Measurements from ENCODE around the gene RAB40AL. TPM values are rescaled to one million over a fixed set of nuclear protein-coding genes. Genes with fewer than 3 reads are reported as not detected.

RAB40AL gene
- total RNA-seq, 1 donor from 2014 or later, result 2.3 TPM

DNA sequence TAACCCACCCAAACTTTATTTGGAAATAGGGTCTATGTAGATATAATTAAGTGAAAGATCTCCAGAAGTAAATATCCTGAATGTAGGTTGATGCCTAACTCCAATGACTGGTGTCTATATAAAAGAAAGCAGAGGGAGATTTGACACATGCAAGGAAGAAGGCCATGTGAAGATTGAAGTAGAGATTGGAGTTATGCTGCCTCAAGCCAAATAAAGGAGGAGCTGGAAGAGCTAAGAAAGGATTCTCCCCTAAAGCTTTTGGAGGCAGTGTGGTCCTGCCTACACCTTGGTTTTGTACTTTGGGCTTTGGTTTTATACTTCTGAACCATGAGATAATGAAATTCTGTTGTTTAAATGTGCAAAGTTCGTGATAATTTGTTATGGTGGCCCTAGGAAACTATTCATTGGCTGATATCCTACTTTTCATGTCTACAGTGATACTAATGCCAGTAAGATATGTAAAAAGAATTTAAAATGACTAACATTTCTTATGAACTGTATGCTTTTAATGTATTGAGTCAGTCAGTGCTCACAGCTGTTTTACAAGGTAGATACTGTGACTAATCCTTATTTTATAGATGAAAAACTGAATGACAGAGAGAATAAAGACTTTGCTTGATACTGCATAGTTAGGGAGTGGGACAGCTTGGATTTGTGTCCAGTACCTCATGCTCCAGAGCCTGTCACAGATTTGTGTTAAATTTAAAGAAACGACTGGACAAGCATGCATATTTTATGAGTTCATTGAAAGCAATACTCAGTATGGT, 5.9 kb upstream of the RAB40AL start:
- Mint-ChIP-seq H3K27me3 (ENCODE audit: low read depth) (no peaks in the 10 kb centered on the region), H3K27ac (no peak overlapping the region), H3K4me3 (no peak overlapping the region), H3K36me3 (no peaks in the 10 kb centered on the region), H3K4me1 (no peaks in the 10 kb centered on the region), H3K9me3 (peaks cover 34% of the 10 kb centered on the region)
- DNase-seq (ENCODE audit: low spot score in 2 of 2, unreplicated experiment in 2 of 2), result no peak
- TF ChIP-seq, protein P1, sequence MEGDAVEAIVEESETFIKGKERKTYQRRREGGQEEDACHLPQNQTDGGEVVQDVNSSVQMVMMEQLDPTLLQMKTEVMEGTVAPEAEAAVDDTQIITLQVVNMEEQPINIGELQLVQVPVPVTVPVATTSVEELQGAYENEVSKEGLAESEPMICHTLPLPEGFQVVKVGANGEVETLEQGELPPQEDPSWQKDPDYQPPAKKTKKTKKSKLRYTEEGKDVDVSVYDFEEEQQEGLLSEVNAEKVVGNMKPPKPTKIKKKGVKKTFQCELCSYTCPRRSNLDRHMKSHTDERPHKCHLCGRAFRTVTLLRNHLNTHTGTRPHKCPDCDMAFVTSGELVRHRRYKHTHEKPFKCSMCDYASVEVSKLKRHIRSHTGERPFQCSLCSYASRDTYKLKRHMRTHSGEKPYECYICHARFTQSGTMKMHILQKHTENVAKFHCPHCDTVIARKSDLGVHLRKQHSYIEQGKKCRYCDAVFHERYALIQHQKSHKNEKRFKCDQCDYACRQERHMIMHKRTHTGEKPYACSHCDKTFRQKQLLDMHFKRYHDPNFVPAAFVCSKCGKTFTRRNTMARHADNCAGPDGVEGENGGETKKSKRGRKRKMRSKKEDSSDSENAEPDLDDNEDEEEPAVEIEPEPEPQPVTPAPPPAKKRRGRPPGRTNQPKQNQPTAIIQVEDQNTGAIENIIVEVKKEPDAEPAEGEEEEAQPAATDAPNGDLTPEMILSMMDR (IDR thresholded peaks at IDR 0.05; ENCODE audit: unreplicated experiment), result no peak

GRCh38 chrX:102934624-102935023, 2.4 kb upstream of the RAB40AL start:
- Mint-ChIP-seq H3K36me3 (no peaks in the 10 kb centered on the region), H3K9me3 (peaks cover 30% of the 10 kb centered on the region), H3K4me3 (no peak overlapping the region), H3K27ac (no peak overlapping the region), H3K4me1 (no peaks in the 10 kb centered on the region), H3K27me3 (ENCODE audit: low read depth) (no peaks in the 10 kb centered on the region)
- no peak for DNase-seq (ENCODE audit: low spot score in 2 of 2, unreplicated experiment in 2 of 2)
- TF ChIP-seq, protein P1 (IDR thresholded peaks at IDR 0.05; ENCODE audit: unreplicated experiment), result peak; percentile 72

GRCh38 chrX:102950908-102951866, 14.1 kb downstream of the RAB40AL start:
- Mint-ChIP-seq H3K9me3 (peaks cover 4% of the 10 kb centered on the region), H3K4me1 (peaks cover 4% of the 10 kb centered on the region), H3K4me3 (peak overlapping the region; percentile 59), H3K36me3 (no peaks in the 10 kb centered on the region), H3K27me3 (ENCODE audit: low read depth) (no peaks in the 10 kb centered on the region), H3K27ac (no peak overlapping the region)
- DNase-seq (ENCODE audit: low spot score in 2 of 2, unreplicated experiment in 2 of 2), result peak in 1 of 2 experiments; percentile 66
- TF ChIP-seq, protein P1 (IDR thresholded peaks at IDR 0.05; ENCODE audit: unreplicated experiment), result peak; percentile 70

DNA sequence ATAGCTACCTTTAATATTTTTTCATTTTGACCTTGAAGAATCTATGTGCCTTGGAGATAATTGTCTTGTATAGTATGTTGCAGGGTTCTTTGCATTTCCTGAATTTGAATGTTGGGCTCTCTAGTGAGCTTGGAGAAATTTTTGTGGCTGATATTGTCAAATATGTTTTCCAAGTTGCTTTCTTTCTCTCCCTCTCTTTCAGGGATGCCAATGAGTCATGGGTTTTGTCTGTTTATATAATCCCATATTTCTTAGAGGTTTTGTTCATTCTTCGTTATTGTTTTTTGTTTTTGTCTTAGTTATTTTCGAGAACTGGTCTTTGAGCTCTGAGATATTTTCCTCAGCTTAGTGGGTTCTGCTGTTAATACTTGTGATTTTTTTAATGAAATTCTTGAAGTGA, 20.7 kb downstream of the RAB40AL start:
- no peak overlapping the region for H3K4me3 Mint-ChIP-seq
- no peaks in the 10 kb centered on the region for H3K27me3 Mint-ChIP-seq (ENCODE audit: low read depth)
- H3K4me1 Mint-ChIP-seq, result no peaks in the 10 kb centered on the region
- peaks cover 23% of the 10 kb centered on the region for H3K9me3 Mint-ChIP-seq
- TF ChIP-seq, protein P1 (IDR thresholded peaks at IDR 0.05; ENCODE audit: unreplicated experiment), result no peak
- H3K36me3 Mint-ChIP-seq, result no peaks in the 10 kb centered on the region
- DNase-seq (ENCODE audit: low spot score in 2 of 2, unreplicated experiment in 2 of 2), result no peak
- H3K27ac Mint-ChIP-seq, result no peak overlapping the region

DNA sequence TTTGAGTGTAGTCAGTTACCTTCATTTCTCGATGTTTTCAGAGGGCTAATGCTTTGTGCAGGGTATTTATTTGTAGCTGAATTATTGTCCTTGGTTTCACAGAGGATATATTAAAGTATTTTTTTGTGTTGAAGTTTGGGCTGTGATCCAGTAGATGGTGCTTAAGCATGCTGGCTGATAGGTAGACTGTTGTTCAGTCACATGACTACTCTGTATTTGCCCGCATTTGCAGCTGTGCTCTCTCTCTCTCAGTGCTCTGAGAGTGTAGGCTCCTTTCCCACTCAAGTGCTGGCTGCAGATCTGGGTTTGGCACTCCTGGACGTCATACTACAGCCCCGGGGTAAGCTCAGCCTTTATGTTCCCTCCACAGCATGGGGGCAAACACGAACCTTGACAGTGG, 21.7 kb downstream of the RAB40AL start:
- H3K27ac Mint-ChIP-seq, result no peak overlapping the region
- no peak for DNase-seq (ENCODE audit: low spot score in 2 of 2, unreplicated experiment in 2 of 2)
- peaks cover 26% of the 10 kb centered on the region for H3K9me3 Mint-ChIP-seq
- TF ChIP-seq, protein P1 (IDR thresholded peaks at IDR 0.05; ENCODE audit: unreplicated experiment), result no peak
- H3K4me3 Mint-ChIP-seq, result no peak overlapping the region
- H3K4me1 Mint-ChIP-seq, result no peaks in the 10 kb centered on the region
- H3K36me3 Mint-ChIP-seq, result no peaks in the 10 kb centered on the region
- no peaks in the 10 kb centered on the region for H3K27me3 Mint-ChIP-seq (ENCODE audit: low read depth)

Measured in mesothelial cell of epicardium (in vitro differentiated cells).